ENCODE measurements around the gene FLT3LG.
A peak's percentile ranks its signal among the peaks of the same experiment; 100 is the strongest.

Gene FLT3LG

GRCh38 chr19:49512970-49513745 lies 39.1 kb downstream of the FLT3LG start:
- DNase-seq (ENCODE audit: low read depth in 2 of 2) = no peak

GRCh38 chr19:49513746-49514118 lies 39.7 kb downstream of the FLT3LG start:
- no peak for DNase-seq (ENCODE audit: low read depth in 2 of 2)

DNA sequence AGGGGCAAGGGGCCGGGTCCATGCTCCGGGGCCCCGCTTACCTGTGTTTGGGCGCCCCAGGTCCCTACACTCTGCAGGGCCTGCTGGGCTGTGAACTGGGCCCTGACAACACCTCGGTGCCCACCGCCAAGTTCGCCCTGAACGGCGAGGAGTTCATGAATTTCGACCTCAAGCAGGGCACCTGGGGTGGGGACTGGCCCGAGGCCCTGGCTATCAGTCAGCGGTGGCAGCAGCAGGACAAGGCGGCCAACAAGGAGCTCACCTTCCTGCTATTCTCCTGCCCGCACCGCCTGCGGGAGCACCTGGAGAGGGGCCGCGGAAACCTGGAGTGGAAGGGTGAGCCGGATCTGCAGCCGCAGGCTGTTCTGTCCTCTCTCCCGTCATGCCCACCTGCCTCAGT lies 40.1 kb downstream of the FLT3LG start:
- DNase-seq (ENCODE audit: low read depth in 2 of 2) = no peak

DNA sequence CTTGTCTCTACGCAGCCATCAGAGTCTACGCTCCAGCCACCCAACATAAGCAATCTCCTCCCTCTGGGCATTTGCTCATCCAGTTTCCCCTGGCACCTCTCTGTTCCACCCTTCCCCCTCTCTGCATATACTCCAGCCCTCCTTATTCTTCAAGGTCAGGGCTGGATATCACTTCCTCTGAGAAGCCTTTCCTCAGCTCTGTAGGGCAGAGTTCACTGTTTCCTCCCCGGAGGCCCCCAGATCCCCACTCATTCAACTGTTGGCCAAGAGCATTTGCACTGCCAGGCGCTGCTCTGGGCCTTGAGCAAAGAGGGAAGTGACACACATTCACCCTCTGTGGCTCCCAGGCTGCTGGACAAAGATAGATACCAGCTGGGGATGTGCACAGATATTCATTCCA lies 41.8 kb downstream of the FLT3LG start:
- no peak for DNase-seq (ENCODE audit: low read depth in 2 of 2)

DNA sequence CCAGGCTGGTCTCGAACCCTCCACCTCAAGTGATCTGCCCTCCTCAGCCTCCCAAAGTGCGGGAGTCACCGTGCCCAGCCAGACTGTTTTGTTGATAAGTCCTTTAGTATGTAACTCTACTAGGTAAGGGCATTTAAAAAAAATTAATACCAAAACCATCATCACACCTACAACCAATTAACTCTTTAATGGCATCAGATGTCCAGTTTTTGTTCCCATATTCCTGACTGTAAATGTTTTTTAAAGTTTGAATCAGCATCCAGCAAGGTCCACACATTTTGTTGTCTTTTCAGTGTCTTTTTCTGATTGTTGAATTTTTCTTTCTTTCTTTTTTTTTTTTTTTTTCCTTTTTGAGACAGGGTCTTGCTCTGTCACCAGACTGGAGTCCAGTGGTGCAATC lies 44.0 kb downstream of the FLT3LG start:
- DNase-seq (ENCODE audit: low read depth in 2 of 2) = no peak

DNA sequence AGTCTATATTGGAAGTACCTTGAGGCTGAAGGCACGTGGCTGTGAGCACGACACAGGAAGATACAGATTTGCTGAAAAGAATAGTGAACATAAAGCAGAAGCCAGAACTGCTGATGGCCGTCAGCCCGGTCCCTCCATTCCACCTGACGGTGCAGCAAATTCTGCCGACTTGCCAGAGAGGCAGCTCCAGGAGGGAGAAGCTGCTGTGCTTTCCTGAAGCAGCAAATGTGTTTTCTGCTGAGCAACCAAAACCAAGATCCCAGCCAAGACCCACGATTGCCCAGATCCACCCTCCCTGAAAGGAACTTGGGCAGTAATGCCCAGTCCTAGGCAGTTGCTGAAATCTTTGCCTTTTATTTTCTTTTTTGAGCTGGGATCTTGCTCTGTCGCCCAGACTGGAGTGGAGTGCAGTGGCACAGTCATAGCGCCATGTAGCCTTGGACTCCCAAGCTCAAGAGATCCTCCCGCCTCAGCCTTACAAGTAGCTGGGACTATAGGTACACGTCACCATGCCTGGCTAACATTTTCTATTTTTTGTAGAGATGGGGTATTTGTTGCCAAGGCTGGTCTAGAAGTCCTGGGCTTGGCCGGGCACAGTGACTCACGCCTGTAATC lies 46.8 kb downstream of the FLT3LG start:
- DNase-seq (ENCODE audit: low read depth in 2 of 2) = no peak

DNA sequence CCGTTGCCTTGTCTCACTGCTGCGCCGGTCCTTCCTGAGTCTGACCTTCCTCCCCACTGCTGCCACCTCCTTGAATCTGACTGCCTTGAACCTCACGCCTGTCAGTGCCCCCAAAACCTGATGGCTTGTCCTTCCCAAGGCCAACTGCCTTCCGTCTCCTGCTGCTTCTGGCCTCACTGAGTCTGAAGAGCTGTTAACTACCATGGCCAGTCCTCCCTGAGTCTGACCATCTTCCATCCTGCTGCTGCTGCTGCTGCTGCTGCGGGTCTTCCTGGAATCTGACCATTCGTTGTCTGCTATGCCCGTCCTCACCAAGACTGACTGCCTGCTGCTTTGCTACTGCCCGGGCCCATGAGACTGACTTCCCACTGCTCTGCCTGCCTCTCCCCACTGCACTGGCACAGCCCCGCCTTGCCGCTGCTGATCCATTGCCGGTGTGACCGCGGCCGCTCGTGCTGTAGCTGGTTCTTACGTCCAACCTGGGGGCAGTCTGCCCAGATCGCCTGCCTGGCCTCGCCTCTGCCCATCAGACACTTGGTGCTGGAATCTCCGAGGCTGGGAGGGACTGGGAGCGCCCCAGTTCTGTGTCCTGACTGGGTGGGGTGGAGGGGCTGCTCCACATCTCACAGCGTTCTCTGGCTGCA lies 50.9 kb downstream of the FLT3LG start:
- DNase-seq (ENCODE audit: low read depth in 2 of 2) = no peak

DNA sequence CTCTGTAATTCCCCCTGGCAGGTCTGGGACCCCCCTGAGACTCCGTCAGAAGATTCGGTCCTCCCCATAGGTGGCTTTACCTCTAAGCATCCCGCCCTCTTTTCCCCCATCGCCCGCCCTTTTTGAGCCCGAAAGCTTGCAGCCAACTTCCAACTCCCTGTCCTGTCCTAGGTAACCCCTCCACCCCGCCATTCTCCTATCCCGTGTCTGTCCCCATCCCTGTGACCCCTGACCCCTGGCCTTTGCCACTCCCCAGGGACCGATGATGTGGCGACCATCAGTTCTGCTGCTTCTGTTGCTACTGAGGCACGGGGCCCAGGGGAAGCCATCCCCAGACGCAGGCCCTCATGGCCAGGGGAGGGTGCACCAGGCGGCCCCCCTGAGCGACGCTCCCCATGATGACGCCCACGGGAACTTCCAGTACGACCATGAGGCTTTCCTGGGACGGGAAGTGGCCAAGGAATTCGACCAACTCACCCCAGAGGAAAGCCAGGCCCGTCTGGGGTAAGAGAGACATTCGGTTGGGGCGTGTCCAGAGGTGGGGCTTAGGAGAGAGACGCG lies 54.3 kb downstream of the FLT3LG start:
- DNase-seq (ENCODE audit: low read depth in 2 of 2) = no peak

DNA sequence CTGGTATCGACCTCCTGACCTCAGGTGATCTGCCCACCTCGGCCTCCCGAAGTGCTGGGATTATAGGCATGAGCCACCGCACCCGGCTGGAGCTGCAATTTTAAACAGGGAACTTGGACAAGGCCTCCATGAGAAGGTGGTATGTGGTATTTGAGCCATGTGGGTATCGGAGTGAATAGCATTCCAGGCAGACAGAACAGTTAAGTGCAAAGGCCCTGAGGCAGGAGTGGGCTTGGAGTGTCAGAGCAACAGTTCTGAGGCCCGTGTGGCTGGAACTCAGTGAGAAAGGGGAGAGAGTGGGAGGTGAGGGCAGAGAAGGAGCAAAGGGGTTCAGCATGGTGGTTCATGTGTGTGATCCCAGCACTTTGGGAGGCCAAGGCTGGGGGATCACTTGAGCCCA lies 56.7 kb downstream of the FLT3LG start:
- no peak for DNase-seq (ENCODE audit: low read depth in 2 of 2)

DNA sequence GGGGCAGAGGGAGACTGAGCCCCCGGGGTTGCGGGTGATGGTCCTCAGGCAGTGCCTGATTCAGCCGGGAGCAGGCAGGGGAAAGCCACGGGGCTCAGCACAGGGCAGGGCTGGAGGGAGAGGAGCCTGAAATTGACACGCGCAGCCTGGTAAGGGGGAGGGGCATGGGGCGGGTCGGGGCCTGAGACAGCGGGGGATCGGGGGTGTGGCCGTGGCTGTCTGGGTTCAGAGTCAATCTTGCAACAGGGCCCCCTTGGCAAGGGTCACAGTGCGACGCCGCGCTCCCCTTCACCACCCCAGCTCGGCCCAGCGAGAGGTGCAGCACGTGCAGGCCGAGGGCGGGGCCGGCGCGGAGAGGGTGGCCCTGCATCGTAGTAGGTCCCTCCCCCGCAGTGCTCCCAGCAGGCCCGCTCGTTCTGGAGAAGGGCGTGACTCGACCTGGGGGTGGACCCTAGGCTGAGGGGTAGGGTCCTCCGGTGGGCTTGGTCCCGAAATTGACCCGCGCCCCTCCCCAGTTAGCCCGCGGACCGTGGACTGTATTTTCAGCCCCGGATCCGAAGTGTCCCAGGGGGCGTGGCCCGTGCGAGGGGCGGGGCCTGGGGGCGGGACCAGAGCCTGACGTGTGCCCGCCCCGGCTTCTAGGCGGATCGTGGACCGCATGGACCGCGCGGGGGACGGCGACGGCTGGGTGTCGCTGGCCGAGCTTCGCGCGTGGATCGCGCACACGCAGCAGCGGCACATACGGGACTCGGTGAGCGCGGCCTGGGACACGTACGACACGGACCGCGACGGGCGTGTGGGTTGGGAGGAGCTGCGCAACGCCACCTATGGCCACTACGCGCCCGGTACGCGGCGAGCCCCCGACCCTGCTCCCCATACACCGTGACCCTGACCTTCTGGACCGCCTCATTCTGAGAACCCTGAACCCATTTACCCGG lies 59.8 kb downstream of the FLT3LG start:
- peak; percentile 72 to 73 for DNase-seq (ENCODE audit: low read depth in 2 of 2)

DNA sequence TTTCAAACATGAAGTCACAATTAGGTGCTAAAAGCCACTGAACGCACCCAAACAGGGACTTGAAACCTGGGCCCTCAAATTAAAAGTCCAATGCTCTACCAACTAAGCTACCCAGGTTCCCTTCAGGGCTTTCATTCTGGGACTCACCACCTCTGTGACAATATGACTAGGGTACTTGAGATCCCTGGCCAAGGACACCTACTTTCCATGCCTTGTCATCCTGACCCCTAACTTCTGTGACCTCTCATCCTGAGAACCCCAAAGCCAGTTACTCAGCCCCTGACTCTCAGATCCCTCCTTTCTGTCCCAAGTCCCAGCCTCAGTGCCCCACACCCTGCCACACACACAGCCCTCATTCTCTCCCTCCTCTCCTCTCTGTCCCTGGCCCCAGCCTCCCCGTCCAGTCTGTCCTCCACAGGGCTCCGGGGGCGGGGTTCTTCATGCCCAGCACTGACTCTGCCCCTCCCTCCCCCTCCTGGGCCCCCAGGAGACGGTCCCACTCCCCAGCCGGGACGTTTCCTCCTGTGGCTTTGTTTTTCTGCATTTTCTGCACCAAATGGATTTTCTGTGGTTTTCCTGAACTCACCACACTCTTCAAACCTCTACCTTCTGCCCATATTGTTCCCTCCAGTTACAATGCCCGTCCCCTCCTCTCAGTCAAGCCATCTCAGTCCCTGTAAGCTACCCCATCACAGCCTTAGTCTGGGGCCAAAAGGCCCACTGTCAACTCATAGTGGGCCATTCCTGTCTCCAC lies 60.8 kb downstream of the FLT3LG start:
- DNase-seq (ENCODE audit: low read depth in 2 of 2) = no peak

Data from stimulated activated CD8-positive, alpha-beta memory T cell treated with anti-CD3 and anti-CD28 coated beads, Interleukin-2, amount 100 ng/mL, for 48 hours (primary cell).